ENCODE data around the gene R3HDM4.

R3HDM4 gene

GRCh38 chr19:947707-948539 is 34.9 kb upstream of the R3HDM4 start:
- peak; percentile 97 for FAIRE-seq

GRCh38 chr19:947090-947706 is 34.2 kb upstream of the R3HDM4 start:
- peak; percentile 45 for FAIRE-seq
- DNase-seq (ENCODE audit: insufficient read length, low spot score): no peak

More at GRCh38 chr19:947707-948539, 34.9 kb upstream of the R3HDM4 start:
- peak; percentile 93 for DNase-seq (ENCODE audit: insufficient read length, low spot score)

DNA sequence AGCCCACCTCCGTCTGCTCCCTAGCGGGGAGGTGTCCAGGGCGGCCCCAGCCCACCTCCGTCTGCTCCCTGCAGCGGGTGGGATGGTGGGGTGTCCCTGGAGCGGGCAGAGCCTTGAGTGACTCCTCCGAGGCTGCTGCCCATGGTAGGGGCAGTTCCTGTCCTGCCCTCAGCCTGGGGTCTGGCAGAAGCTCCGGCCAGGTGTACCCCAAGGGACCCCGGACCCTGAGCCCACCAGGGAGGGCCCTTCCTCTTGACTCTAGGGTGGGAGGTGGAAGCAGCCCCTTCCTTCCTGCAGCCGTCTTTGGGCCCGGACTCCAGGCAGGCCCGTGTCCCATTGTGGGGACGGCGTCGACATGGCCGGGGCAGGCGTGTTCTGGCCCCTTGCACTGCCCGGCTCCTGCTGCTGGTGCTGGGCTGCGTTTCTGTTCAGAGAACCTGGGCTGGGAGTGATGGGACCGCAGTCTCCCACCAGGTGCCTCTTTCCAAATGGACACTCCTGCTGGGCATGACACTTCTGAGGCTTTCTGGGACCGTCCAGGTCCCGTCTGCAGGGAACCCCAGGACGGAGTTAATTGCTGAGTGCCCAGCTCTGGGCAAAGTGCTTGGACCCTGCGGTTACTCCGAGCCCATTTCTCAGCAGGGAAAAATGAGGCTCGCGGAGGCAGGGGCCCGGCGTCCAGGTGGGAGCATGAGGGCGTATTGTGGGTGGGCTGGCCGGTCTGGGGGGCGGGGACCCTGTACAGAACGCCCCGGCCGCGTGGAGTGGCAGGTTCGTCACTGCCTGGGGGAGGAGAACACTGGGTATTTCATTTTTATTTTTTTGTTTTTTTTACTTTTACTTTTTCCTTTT is 32.6 kb upstream of the R3HDM4 start:
- no peak for DNase-seq (ENCODE audit: insufficient read length, low spot score)
- FAIRE-seq: no peak

GRCh38 chr19:944663-945241 is 31.7 kb upstream of the R3HDM4 start:
- no peak for DNase-seq (ENCODE audit: insufficient read length, low spot score)
- FAIRE-seq: no peak

- FAIRE-seq (no peak), DNase-seq (ENCODE audit: insufficient read length, low spot score) (no peak)
These were observed 31.1 kb upstream of the R3HDM4 start for GRCh38 chr19:944171-944567.

DNA sequence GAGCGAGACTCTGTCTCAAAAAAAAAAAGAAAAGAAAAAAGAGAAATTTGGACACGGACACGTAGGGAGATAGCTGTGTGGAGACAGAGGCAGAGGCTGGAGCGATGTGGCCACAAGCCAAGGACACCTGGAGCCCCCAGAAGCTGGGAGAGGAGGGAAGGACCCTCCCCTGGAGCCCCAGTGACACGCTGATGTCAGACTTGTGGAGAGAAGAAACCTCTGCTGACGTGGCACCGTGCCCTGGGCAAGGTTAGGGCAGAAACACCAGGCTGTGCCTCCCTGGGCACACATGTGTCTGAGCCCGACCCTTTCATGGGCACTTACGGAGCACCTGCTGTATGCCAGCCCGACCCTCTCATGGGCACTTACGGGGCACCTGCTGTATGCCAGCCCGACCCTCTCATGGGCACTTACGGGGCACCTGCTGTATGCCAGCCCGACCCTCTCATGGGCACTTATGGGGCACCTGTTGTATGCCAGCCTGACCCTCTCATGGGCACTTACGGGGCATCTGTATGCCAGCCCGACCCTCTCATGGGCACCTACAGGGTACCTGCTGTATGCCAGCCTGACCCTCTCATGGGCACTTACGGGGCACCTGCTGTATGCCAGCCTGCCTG is 30.6 kb upstream of the R3HDM4 start:
- DNase-seq (ENCODE audit: insufficient read length, low spot score) (no peak), FAIRE-seq (no peak)

DNA sequence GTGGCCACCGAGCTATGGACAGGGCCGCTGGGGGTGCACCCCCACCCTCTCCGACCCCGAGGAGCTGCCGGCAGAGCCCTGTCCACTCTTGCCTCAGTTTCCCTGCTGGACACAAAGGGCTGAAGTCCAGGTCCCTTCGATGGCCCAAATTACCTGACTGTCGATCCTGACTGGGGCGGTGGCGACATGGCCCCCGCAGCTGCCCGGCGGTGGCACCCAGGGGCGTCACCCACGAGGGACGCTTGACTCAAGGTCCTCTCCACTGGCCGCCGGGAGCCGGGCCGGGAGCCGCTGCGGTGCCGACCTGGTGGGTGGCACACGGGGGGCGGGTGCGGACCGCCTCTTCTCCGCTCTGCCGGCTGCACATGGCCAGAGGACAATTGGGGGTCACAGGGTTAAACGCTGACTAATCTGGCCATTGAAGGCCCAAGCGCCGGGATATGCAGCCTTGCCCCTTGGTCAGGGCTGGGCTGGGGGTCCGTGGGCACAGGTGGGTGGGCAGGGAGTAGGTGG is 29.2 kb upstream of the R3HDM4 start:
- DNase-seq (ENCODE audit: insufficient read length, low spot score): no peak
- no peak for FAIRE-seq

DNA sequence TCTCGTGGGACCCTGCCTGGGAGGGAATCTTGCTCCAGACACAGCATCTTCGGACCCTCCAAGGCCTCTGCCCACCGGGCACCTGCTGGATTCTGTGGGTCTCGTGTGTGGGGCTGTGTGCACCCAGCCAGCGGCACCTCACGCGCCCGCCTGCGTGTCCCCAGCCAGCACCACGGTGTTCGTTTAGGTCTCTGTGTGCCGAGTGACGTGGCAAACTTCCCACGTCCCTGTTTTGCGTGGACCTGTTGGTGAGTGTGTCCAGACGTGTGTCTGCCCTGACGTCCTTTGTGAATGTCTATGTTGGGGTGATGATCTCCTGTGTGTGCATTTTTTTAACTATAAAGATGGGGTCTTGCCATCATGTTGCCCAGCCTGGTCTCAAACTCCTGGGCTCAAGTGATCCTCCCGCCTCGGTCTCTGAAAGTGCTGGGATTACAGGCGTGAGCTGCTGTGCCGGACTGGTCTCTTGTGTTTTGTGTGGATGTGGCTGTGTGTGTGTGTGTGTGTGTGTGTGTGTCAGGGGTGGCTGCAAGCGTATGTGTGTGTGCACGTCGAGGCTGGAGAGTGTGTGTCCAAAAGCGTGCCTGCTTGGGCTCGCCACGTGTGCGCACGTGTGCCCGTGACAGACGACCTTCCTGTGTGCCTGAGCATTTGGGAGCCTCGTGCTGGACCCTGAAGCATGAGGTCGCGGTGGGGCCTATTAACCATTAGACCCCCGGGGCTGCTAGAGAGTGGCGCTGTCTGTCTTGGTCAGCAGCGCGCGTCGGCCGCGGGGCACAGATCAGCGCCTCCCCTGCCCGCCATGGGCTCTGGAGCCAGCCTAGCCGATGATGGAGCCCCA is 28.5 kb upstream of the R3HDM4 start:
- FAIRE-seq: peak; percentile 31
- DNase-seq (ENCODE audit: insufficient read length, low spot score): no peak

DNA sequence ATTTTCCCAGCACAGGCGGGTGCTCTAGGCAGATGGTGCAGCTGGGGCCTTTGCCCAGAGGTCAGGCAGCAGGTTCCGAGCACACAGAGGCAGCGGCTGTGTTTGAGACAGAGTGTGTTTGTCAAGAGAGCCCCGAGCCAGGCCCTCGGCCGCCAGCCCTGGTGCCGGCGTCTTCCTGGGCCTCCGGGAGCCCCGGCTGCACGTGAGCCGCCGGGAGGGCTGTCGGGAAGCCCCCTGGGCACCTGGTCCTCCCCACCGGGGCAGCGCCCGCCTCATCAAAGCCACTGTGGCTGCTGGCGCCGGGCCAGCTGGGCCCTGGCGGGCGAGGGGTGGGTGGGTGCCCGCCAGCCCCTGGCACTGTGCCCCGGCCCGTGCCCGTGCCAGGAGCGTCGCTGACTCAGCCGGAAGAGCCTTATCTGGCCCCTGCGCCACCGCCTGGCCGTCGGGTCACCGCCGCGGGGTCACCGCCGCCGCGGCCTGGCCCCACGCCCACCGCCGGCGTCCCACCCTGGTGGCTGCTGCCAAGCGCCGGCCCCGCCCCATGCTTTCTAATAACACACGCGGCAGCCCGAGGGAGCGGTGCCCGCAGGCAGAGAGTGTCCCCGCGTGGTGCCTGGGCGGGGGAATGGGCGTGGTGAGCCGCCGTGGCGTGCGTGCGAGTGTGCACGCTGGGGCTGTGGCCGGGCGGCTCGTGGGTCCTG is 27.7 kb upstream of the R3HDM4 start:
- FAIRE-seq (peak; percentile 33), DNase-seq (ENCODE audit: insufficient read length, low spot score) (no peak)

- FAIRE-seq (no peak), DNase-seq (ENCODE audit: insufficient read length, low spot score) (no peak)
These were observed 26.9 kb upstream of the R3HDM4 start for GRCh38 chr19:939922-940321.

- FAIRE-seq (no peak), DNase-seq (ENCODE audit: insufficient read length, low spot score) (no peak)
These were observed 26.4 kb upstream of the R3HDM4 start for GRCh38 chr19:939439-939838.

DNA sequence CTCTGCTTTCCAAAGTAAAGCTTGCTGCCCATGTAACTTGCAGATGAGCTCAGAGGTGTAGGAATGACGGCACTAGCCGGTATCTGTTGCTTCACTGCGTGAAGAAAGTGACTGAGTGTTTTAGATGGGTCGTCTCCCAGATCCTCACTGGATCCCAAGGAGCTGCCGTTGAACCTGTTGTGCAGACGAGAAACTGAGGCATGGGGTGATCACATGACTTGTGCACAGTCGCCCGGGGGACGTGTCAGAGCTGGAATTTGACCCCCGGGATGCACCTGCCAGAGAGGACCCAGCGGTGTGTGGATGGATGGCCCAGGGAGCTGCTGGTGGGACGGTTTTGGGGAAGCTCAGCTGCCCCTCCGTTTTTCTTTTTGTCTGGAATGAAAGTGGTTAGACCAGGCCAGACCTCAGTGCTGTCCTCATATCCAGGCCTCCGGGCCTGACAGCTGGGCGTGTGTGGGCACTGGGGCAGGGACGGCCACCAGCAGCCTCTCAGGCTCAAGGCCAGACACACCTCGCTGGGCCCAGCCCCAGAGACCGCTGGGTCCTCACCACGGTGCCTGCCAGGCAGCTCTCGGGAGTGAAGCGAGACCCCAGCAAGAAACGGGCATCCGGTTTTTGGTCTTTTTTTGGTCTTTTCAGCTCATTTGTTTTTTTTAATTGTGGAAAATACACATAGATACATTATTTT is 25.4 kb upstream of the R3HDM4 start:
- FAIRE-seq (no peak), DNase-seq (ENCODE audit: insufficient read length, low spot score) (no peak)

DNA sequence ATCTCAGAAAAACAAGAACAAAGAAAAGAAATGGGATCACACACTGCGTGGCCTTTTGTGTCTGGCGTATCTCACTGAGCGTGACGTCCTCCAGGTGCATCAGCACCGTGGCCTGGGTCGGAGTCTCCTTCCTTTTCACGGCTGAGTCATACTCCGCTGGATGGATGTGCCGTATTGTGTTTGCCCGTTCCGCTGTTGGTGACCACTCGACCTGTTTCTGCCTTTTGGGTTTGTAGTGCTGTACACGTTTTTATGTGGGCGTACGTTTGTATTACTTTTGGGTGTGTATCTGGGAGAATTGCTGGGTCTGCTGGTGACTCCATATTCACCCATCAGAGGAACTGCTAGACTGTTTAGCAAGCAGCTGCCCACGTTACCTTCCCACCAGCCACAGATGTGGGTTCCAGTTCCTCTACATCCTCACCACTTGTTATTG is 24.3 kb upstream of the R3HDM4 start:
- DNase-seq (ENCODE audit: insufficient read length, low spot score) (no peak), FAIRE-seq (peak; percentile 79)

- FAIRE-seq: no peak
These were observed 23.1 kb upstream of the R3HDM4 start for GRCh38 chr19:936175-936546.

GRCh38 chr19:934865-935479 is 22.0 kb upstream of the R3HDM4 start:
- no peak for FAIRE-seq
- DNase-seq (ENCODE audit: insufficient read length, low spot score): no peak

More at GRCh38 chr19:936175-936546, 23.1 kb upstream of the R3HDM4 start:
- no peak for DNase-seq (ENCODE audit: insufficient read length, low spot score)

- FAIRE-seq (no peak), DNase-seq (ENCODE audit: insufficient read length, low spot score) (no peak)
These were observed 21.3 kb upstream of the R3HDM4 start for GRCh38 chr19:934197-934840.

GRCh38 chr19:933553-933882 is 20.5 kb upstream of the R3HDM4 start:
- DNase-seq (ENCODE audit: insufficient read length, low spot score) (no peak), FAIRE-seq (no peak)

Measured in GM19239 (cell line).